Measurements from ENCODE around the gene ESD. TPM values are rescaled to one million over a fixed set of nuclear protein-coding genes. Genes with fewer than 3 reads are reported as not detected.

Gene ESD
- total RNA-seq, 1 experiment from 2014 or later, result 68.3 TPM

- Histone ChIP-seq H3K36me3 (ENCODE audit: control insufficient read depth, insufficient read depth, low read length) (no peaks in the 10 kb centered on the region), H3K4me1 (ENCODE audit: control insufficient read depth, insufficient read depth, low read length) (no peaks in the 10 kb centered on the region), H3K9me3 (ENCODE audit: control insufficient read depth, insufficient read depth, low read depth, low read length) (no peaks in the 10 kb centered on the region), H3K4me3 (ENCODE audit: low read depth in 2 of 2, low read length in 2 of 2) (no peak overlapping the region), H3K27me3 (ENCODE audit: control insufficient read depth, insufficient read depth, low read length) (no peaks in the 10 kb centered on the region), H3K27ac (ENCODE audit: low read length) (no peak overlapping the region)
- TF ChIP-seq, protein P1, sequence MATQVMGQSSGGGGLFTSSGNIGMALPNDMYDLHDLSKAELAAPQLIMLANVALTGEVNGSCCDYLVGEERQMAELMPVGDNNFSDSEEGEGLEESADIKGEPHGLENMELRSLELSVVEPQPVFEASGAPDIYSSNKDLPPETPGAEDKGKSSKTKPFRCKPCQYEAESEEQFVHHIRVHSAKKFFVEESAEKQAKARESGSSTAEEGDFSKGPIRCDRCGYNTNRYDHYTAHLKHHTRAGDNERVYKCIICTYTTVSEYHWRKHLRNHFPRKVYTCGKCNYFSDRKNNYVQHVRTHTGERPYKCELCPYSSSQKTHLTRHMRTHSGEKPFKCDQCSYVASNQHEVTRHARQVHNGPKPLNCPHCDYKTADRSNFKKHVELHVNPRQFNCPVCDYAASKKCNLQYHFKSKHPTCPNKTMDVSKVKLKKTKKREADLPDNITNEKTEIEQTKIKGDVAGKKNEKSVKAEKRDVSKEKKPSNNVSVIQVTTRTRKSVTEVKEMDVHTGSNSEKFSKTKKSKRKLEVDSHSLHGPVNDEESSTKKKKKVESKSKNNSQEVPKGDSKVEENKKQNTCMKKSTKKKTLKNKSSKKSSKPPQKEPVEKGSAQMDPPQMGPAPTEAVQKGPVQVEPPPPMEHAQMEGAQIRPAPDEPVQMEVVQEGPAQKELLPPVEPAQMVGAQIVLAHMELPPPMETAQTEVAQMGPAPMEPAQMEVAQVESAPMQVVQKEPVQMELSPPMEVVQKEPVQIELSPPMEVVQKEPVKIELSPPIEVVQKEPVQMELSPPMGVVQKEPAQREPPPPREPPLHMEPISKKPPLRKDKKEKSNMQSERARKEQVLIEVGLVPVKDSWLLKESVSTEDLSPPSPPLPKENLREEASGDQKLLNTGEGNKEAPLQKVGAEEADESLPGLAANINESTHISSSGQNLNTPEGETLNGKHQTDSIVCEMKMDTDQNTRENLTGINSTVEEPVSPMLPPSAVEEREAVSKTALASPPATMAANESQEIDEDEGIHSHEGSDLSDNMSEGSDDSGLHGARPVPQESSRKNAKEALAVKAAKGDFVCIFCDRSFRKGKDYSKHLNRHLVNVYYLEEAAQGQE (IDR thresholded peaks at IDR 0.05; ENCODE audit: insufficient read depth in 1 of 2, low read depth in 2 of 2, low read length in 1 of 2), result no peak
- no peak for TF ChIP-seq TCF7L2 (IDR thresholded peaks at IDR 0.05; ENCODE audit: low read depth, low read length)
- TF ChIP-seq, protein P2, sequence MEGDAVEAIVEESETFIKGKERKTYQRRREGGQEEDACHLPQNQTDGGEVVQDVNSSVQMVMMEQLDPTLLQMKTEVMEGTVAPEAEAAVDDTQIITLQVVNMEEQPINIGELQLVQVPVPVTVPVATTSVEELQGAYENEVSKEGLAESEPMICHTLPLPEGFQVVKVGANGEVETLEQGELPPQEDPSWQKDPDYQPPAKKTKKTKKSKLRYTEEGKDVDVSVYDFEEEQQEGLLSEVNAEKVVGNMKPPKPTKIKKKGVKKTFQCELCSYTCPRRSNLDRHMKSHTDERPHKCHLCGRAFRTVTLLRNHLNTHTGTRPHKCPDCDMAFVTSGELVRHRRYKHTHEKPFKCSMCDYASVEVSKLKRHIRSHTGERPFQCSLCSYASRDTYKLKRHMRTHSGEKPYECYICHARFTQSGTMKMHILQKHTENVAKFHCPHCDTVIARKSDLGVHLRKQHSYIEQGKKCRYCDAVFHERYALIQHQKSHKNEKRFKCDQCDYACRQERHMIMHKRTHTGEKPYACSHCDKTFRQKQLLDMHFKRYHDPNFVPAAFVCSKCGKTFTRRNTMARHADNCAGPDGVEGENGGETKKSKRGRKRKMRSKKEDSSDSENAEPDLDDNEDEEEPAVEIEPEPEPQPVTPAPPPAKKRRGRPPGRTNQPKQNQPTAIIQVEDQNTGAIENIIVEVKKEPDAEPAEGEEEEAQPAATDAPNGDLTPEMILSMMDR (IDR thresholded peaks at IDR 0.05), result no peak
- TF ChIP-seq POLR2AphosphoS5 (IDR thresholded peaks at IDR 0.05; ENCODE audit: low read depth, low read length), result no peak
- ATAC-seq (no peak), DNase-seq (ENCODE audit: low read depth, low spot score) (no peak)
- ChIA-PET POLR2A (no interaction called here), CTCF (no interaction called here)
- intact Hi-C loops (cut with micrococcal nuclease; ENCODE audit: unreplicated experiment) (no loop called here), in situ Hi-C loops (cut with HindIII; ENCODE audit: low pct_unique_long_range_greater_than_20kb, low sequenced_read_pairs) (no loop called here)
- no TSS peak for BruUV-seq (replicated peaks)
Measured at GRCh38 chr13:46731535-46731934, 65.4 kb downstream of the ESD start.

DNA sequence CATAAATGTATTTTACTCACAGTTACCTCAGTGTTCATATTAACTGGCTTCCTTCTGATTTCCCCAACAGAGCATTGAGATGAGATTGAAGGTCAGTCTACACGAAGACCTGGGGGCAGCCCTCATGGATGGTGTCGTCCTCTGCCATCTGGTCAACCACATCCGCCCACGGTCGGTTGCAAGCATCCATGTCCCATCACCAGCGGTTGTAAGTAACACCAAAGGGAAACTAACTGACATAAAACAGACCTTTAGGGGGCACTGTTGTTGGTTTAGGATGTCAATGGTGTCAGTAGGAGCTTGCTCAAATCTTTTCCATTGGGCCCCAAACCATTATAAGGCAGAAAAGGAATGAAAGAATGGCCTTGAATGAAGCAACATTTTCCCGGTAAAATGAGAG is 68.2 kb downstream of the ESD start:
- Histone ChIP-seq H3K9me3 (ENCODE audit: control insufficient read depth, insufficient read depth, low read depth, low read length) (no peaks in the 10 kb centered on the region), H3K36me3 (ENCODE audit: control insufficient read depth, insufficient read depth, low read length) (no peaks in the 10 kb centered on the region; the same call in 1 of the 2 replicates), H3K4me1 (ENCODE audit: control insufficient read depth, insufficient read depth, low read length) (no peaks in the 10 kb centered on the region), H3K27me3 (ENCODE audit: control insufficient read depth, insufficient read depth, low read length) (no peaks in the 10 kb centered on the region), H3K27ac (ENCODE audit: low read length) (no peak overlapping the region), H3K4me3 (ENCODE audit: low read depth in 2 of 2, low read length in 2 of 2) (no peak overlapping the region)
- intact Hi-C loops (cut with micrococcal nuclease; ENCODE audit: unreplicated experiment), result no loop called here
- no peak for TF ChIP-seq SIN3A (IDR thresholded peaks at IDR 0.05; ENCODE audit: borderline replicate concordance, insufficient read depth, low read depth, low read length)
- TF ChIP-seq, protein P2 (IDR thresholded peaks at IDR 0.05), result peak; percentile 42
- TF ChIP-seq, protein P1 (IDR thresholded peaks at IDR 0.05; ENCODE audit: insufficient read depth in 1 of 2, low read depth in 2 of 2, low read length in 1 of 2), result no peak
- BruUV-seq (replicated peaks), result no TSS peak
- ChIA-PET POLR2A (no interaction called here), CTCF (no interaction called here)
- DNase-seq (ENCODE audit: low read depth, low spot score), result no peak
- ATAC-seq, result no peak
- in situ Hi-C loops (cut with HindIII; ENCODE audit: low pct_unique_long_range_greater_than_20kb, low sequenced_read_pairs), result no loop called here
